GM12878 (cell line): ENCODE results near the gene SNAPC4. TPM values are rescaled to one million over a fixed set of nuclear protein-coding genes. Genes with fewer than 3 reads are reported as not detected.

Experiments used
- ATAC-seq: fragments of 200-7000 bp; cut with Tn5 transposase; 3 replicates; pipeline ENCODE4 v1.9.1; 2020; ENCODE audit warnings: mild to moderate bottlenecking, moderate library complexity
- BruUV-seq: library from RNA; stranded (reverse); fragments of 400-500 nt; replicated peaks from 2 replicates; lab custom pipeline; 2021; lab: Mats Ljungman, UMichigan
- CTCF ChIA-PET: fragments of 300-600 bp; sonication (Branson Sonifier 250); formaldehyde crosslinking; extraction: SDS; loops from one replicate; lab custom pipeline; 2021; ENCODE audit warnings: inconsistent platforms; lab: Yijun Ruan, JAX
- POLR2A ChIA-PET: fragments of 350-600 bp; formaldehyde crosslinking; extraction: SDS; loops from one replicate; lab custom pipeline; 2021; ENCODE audit warnings: inconsistent platforms; lab: Charles Lee
- RAD21 ChIA-PET: fragments of 300-600 bp; sonication (Branson Sonifier 250); formaldehyde crosslinking; loops from one replicate; lab custom pipeline; 2023; ENCODE audit warnings: antibody characterized with exemption; ENCODE audit not compliant: unreplicated experiment; lab: Charles Lee
- SMC1A ChIA-PET: fragments of 300-600 bp; sonication (Branson Sonifier 250); formaldehyde crosslinking; loops from one replicate; lab custom pipeline; 2023; ENCODE audit not compliant: unreplicated experiment, uncharacterized antibody; lab: Charles Lee
- DNase-seq: peaks from one replicate; pipeline ENCODE4 v3.0.0-alpha.2; 2011; ENCODE audit warnings: low read depth, low spot score
- FAIRE-seq: peaks from 3 replicates; lab custom pipeline; 2011; peaks lifted over from hg19 to GRCh38; lab: Jason Lieb, UNC
- H2AFZ ChIP-seq: 2 replicates; pipeline ENCODE4 v1.6.0; 2011; ENCODE audit warnings: low read depth, low read length, control low read depth; ENCODE audit not compliant: control insufficient read depth
- H3K27ac ChIP-seq: 2 replicates; pipeline ENCODE4 v1.5.1; 2011; ENCODE audit warnings: control low read depth; ENCODE audit not compliant: control insufficient read depth, insufficient read depth
- H3K27me3 ChIP-seq, 2 experiments: replicated peaks in 1 of 2; 2 replicates each; pipeline versions ENCODE4 v1.6.0 to v1.6.1; 2011; ENCODE audit warnings: low read length in 1 of 2; ENCODE audit not compliant: control insufficient read depth in 2 of 2, insufficient read depth in 2 of 2
- H3K36me3 ChIP-seq, 2 experiments: 2 replicates each; pipeline ENCODE4 v1.5.1; 2011; ENCODE audit warnings: low read length in 1 of 2; ENCODE audit not compliant: control insufficient read depth in 2 of 2, insufficient read depth in 2 of 2
- H3K4me1 ChIP-seq: 2 replicates; pipeline ENCODE4 v1.6.1; 2011; ENCODE audit warnings: mild to moderate bottlenecking, low read length, moderate library complexity, mixed read lengths; ENCODE audit not compliant: control insufficient read depth, insufficient read depth
- H3K4me2 ChIP-seq: 2 replicates; pipeline ENCODE4 v1.6.0; 2011; ENCODE audit warnings: control low read depth; ENCODE audit not compliant: control insufficient read depth, insufficient read depth
- H3K4me3 ChIP-seq: fragments of 200-600 bp; sonication (generic); 2 replicates; pipeline ENCODE4 v1.5.1; 2016
- H3K79me2 ChIP-seq: 2 replicates; pipeline ENCODE4 v1.6.0; 2011; ENCODE audit warnings: low read length; ENCODE audit not compliant: control insufficient read depth, insufficient read depth
- H3K9ac ChIP-seq: 2 replicates; pipeline ENCODE4 v1.8.0; 2011; ENCODE audit warnings: low read length, control low read depth, mixed read lengths; ENCODE audit not compliant: control insufficient read depth, insufficient read depth
- H3K9me3 ChIP-seq: replicated peaks from 3 replicates; pipeline ENCODE4 v1.5.1; 2011; ENCODE audit warnings: mild to moderate bottlenecking, low read length; ENCODE audit not compliant: control insufficient read depth, insufficient read depth
- H4K20me1 ChIP-seq: 2 replicates; pipeline ENCODE4 v1.6.0; 2011; ENCODE audit not compliant: control insufficient read depth, insufficient read depth
- CHD4 ChIP-seq: fragments of 200-600 bp; sonication (generic); IDR thresholded peaks from 2 replicates; pipeline ENCODE4 v1.6.1; 2016; ENCODE audit warnings: mild to moderate bottlenecking
- NFYB ChIP-seq: IDR thresholded peaks from 2 replicates; pipeline ENCODE4 v1.6.1; 2011; ENCODE audit warnings: low read depth, mild to moderate bottlenecking, low read length, improper control_type of control experiment, moderate library complexity; ENCODE audit not compliant: insufficient read depth
- POU2F2 ChIP-seq: IDR thresholded peaks from 3 replicates; pipeline ENCODE4 v1.6.1; 2011; ENCODE audit warnings: low read depth, mild to moderate bottlenecking, low read length, borderline replicate concordance
- REST ChIP-seq: IDR thresholded peaks from 2 replicates; pipeline ENCODE4 v1.6.1; 2012; ENCODE audit warnings: mild to moderate bottlenecking, low read depth, low read length
- SP1 ChIP-seq: IDR thresholded peaks from one replicate; pipeline ENCODE4 v1.6.1; 2011; ENCODE audit warnings: low read depth, low read length
- SREBF1 ChIP-seq: IDR thresholded peaks from 2 replicates; pipeline ENCODE4 v1.6.1; 2012; ENCODE audit warnings: mild to moderate bottlenecking, low read length
- TBL1XR1 ChIP-seq: IDR thresholded peaks from 2 replicates; pipeline ENCODE4 v1.6.1; 2012; ENCODE audit warnings: low read depth, low read length, improper control_type of control experiment
- TCF12 ChIP-seq: IDR thresholded peaks from 2 replicates; pipeline ENCODE4 v1.6.1; 2011; ENCODE audit warnings: low read depth, mild to moderate bottlenecking, low read length
- ZBTB4 ChIP-seq: fragments of 450-650 bp; formaldehyde crosslinking; IDR thresholded peaks from 2 replicates; pipeline ENCODE4 v1.4.0; 2022; ENCODE audit warnings: mild to moderate bottlenecking, moderate library complexity
- ZNF384 ChIP-seq: IDR thresholded peaks from 2 replicates; pipeline ENCODE4 v1.6.1; 2012; ENCODE audit warnings: low read depth, mild to moderate bottlenecking, low read length, improper control_type of control experiment, borderline replicate concordance
- WGBS: methylation state at CpG from one replicate; pipeline ENCODE4 v1.1.6; 2016; ENCODE audit warnings: low lambda C conversion rate; ENCODE audit not compliant: insufficient replicate concordance, insufficient coverage; ENCODE audit errors: missing lambda C conversion rate; 5-methylcytosine and 5-hydroxymethylcytosine counted together
- in situ Hi-C: fragments of 300-500 bp; cut with MboI; formaldehyde crosslinking; loops from 9 replicates; pipeline ENCODE4 v1.14.3; 2018; ENCODE audit warnings: mixed read lengths
- intact Hi-C: fragments of 100-400 bp; cut with micrococcal nuclease; formaldehyde crosslinking; loops from one replicate; pipeline ENCODE4 v1.14.2; 2022; ENCODE audit not compliant: unreplicated experiment
- polyA plus RNA-seq, 11 experiments: library from polyadenylated mRNA; depleted of rRNA in 4 of 11; unstranded in 6 of 11; stranded (reverse) in 5 of 11; fragments of >200 nt; fragmentation: Nextera tagmentation in 4 of 11; fragmentation: Illumina TruSeq in 1 of 11; extraction: Ambion mirVana in 4 of 11; extraction: Trizol in 1 of 11; gene quantifications; 1 replicate in 1 of 11; 2 replicates in 10 of 11; pipeline versions ENCODE4 v1.2.1 to v1.2.3, GENCODE V29; 2011 to 2016; ENCODE audit warnings: inconsistent platforms in 2 of 11, missing spikeins in 2 of 11, low read depth in 1 of 11
- total RNA-seq, 4 experiments: library from RNA; depleted of rRNA in 3 of 4; stranded (reverse); fragments of >200 nt in 3 of 4; fragmentation: Illumina TruSeq in 1 of 4; extraction: Trizol in 1 of 4; gene quantifications; 2 replicates each; pipeline versions ENCODE4 v1.2.1 to v1.2.3, GENCODE V29; 2013 to 2021

SNAPC4 gene
- total and polyA plus RNA-seq, 10 of the 15 experiments (the other 5 are each of a cell fraction or from before 2014, with no cell fraction given) = 0.42 to 19.8 (median 7.0) TPM

- Histone ChIP-seq H3K9me3 (no peaks in the 10 kb centered on the region; the same call in 2 of the 3 replicates), H3K27ac (no peak overlapping the region), H3K4me3 (no peak overlapping the region), H3K4me1 (peaks cover 10% of the 10 kb centered on the region), H3K9ac (no peak overlapping the region), H3K36me3 (no peaks in the 10 kb centered on the region), H2AFZ (no peak overlapping the region), H3K79me2 (no peaks in the 10 kb centered on the region), H3K4me2 (no peak overlapping the region), H3K27me3 (no peaks in the 10 kb centered on the region), H4K20me1 (no peaks in the 10 kb centered on the region)
- BruUV-seq = no TSS peak
- TF ChIP-seq CHD4 (no peak), POU2F2 (no peak), TBL1XR1 (no peak), ZBTB4 (CRISPR knock-in tag) (no peak), NFYB (no peak), REST (no peak), SP1 (no peak), SREBF1 (no peak), ZNF384 (no peak), TCF12 (no peak)
- ChIA-PET RAD21 (no interaction called here), POLR2A (no interaction called here), CTCF (no interaction called here), SMC1A (no interaction called here)
- 85% methylated on average over 35 of the region's 43 CpGs for WGBS
- in situ Hi-C loops (no loop called here), intact Hi-C loops (no loop called here)
- DNase-seq (no peak), FAIRE-seq (no peak), ATAC-seq (no peak)
Observed at GRCh38 chr9:136361047-136361753, 38.8 kb downstream of the SNAPC4 start.
